Glutamatergic neuron (in vitro differentiated cells): ENCODE results near the gene TBX2. TPM values are rescaled to one million over a fixed set of nuclear protein-coding genes. Genes with fewer than 3 reads are reported as not detected.
A peak's percentile ranks its signal among the peaks of the same experiment; 100 is the strongest.

ENCODE experiments used
- DNase-seq: peaks from one replicate; pipeline ENCODE4 v3.0.0; 2022
- H3K27ac Mint-ChIP-seq: one replicate; pipeline ENCODE4 v1.8.0; 2020; ENCODE audit warnings: mild to moderate bottlenecking, mixed read lengths, inconsistent platforms; ENCODE audit not compliant: unreplicated experiment
- H3K27me3 Mint-ChIP-seq: one replicate; pipeline ENCODE4 v1.8.0; 2020; ENCODE audit warnings: mild to moderate bottlenecking, moderate library complexity, mixed read lengths, inconsistent platforms; ENCODE audit not compliant: unreplicated experiment
- H3K36me3 Mint-ChIP-seq: one replicate; pipeline ENCODE4 v1.8.0; 2020; ENCODE audit warnings: mild to moderate bottlenecking, mixed read lengths, inconsistent platforms; ENCODE audit not compliant: unreplicated experiment
- H3K4me1 Mint-ChIP-seq: one replicate; pipeline ENCODE4 v1.8.0; 2020; ENCODE audit warnings: mild to moderate bottlenecking, low read depth, mixed read lengths, inconsistent platforms; ENCODE audit not compliant: unreplicated experiment
- H3K4me3 Mint-ChIP-seq: one replicate; pipeline ENCODE4 v1.8.0; 2020; ENCODE audit warnings: mild to moderate bottlenecking, mixed read lengths, inconsistent platforms; ENCODE audit not compliant: unreplicated experiment
- H3K9me3 Mint-ChIP-seq: one replicate; pipeline ENCODE4 v1.8.0; 2020; ENCODE audit warnings: mild to moderate bottlenecking, moderate library complexity, mixed read lengths, inconsistent platforms; ENCODE audit not compliant: unreplicated experiment
- CTCF ChIP-seq: fragments of 200-600 bp; sonication (generic); IDR thresholded peaks from one replicate; pipeline ENCODE4 v1.5.0; 2021; ENCODE audit not compliant: partially characterized antibody, unreplicated experiment
- total RNA-seq: library from RNA; stranded (reverse); fragmentation: NEBNext Ultra II Directional; extraction: Animal tissue kit (Norgen Biotek cat#: 25700); gene quantifications from one replicate; pipeline ENCODE4 v1.2.1, GENCODE V29; 2021; ENCODE audit not compliant: unreplicated experiment

Gene TBX2
- total RNA-seq, 1 donor from 2014 or later = 5.4 TPM

- Mint-ChIP-seq H3K9me3 (peaks cover 9% of the 10 kb centered on the region), H3K27ac (no peak overlapping the region), H3K4me3 (peak overlapping the region; percentile 64), H3K27me3 (peaks cover 46% of the 10 kb centered on the region), H3K36me3 (no peaks in the 10 kb centered on the region), H3K4me1 (peaks cover 11% of the 10 kb centered on the region)
- no peak for TF ChIP-seq CTCF
- no peak for DNase-seq
These were observed 58.9 kb downstream of the TBX2 start for GRCh38 chr17:61458421-61459141.

Other genes starting within 250 kb of the TBX2 start
- not detected for gene TBX4, start 52.6 kb downstream of the TBX2 start, total RNA-seq
- not detected for gene NACA2, start 191.4 kb downstream of the TBX2 start, total RNA-seq